Measurements from ENCODE around the gene FGF14.

- TF ChIP-seq YY1 (tag by site-specific recombination; IDR thresholded peaks at IDR 0.05) (no peak), CTCF (tag by site-specific recombination; IDR thresholded peaks at IDR 0.05) (no peak), ZNF121 (tag by site-specific recombination; IDR thresholded peaks at IDR 0.05) (no peak), ZFP3 (tag by site-specific recombination; IDR thresholded peaks at IDR 0.05; ENCODE audit: low read depth) (no peak), KLF16 (tag by site-specific recombination; IDR thresholded peaks at IDR 0.05) (no peak), IKZF3 (tag by site-specific recombination; IDR thresholded peaks at IDR 0.05) (no peak), MYNN (tag by site-specific recombination; IDR thresholded peaks at IDR 0.05; ENCODE audit: borderline replicate concordance) (no peak), ZNF830 (tag by site-specific recombination; IDR thresholded peaks at IDR 0.05; ENCODE audit: low read depth) (no peak), SALL2 (tag by site-specific recombination; IDR thresholded peaks at IDR 0.05; ENCODE audit: borderline replicate concordance) (no peak), ZNF658 (tag by site-specific recombination; IDR thresholded peaks at IDR 0.05) (no peak)
Observed at GRCh38 chr13:101876951-101877350, 524.9 kb downstream of the FGF14 start.
